WTC11 (cell line): Measurements from ENCODE around the gene UBE2E1. TPM values are rescaled to one million over a fixed set of nuclear protein-coding genes. Genes with fewer than 3 reads are reported as not detected.
A peak's percentile ranks its signal among the peaks of the same experiment; 100 is the strongest.
"Not testable (repeated sequence)": the region's sequence is repeated elsewhere in the genome, so short reads cannot be mapped to it uniquely, and the experiment has no call there.

Source experiments
- ATAC-seq: fragments of 200-7000 bp; cut with Tn5 transposase; 2 replicates; pipeline ENCODE4 v1.10.0; 2021; ENCODE audit warnings: mild to moderate bottlenecking, moderate library complexity
- CTCF ChIA-PET: fragments of 300-600 bp; sonication (Branson Sonifier 250); formaldehyde crosslinking; loops from one replicate; lab custom pipeline; 2021; ENCODE audit warnings: antibody characterized with exemption; lab: Charles Lee
- POLR2A ChIA-PET: fragments of 350-600 bp; sonication (Branson Sonifier 250); formaldehyde crosslinking; loops from one replicate; lab custom pipeline; 2021; ENCODE audit warnings: antibody characterized with exemption; lab: Charles Lee
- DNase-seq: peaks from one replicate; pipeline ENCODE4 v3.0.0; 2021; ENCODE audit warnings: low spot score
- H3K27ac Mint-ChIP-seq: 2 replicates; pipeline ENCODE4 v1.8.0; 2021; ENCODE audit warnings: mixed read lengths
- H3K27me3 Mint-ChIP-seq: 2 replicates; pipeline ENCODE4 v1.8.0; 2021; ENCODE audit warnings: low read depth, mild to moderate bottlenecking, moderate library complexity, mixed read lengths
- H3K36me3 Mint-ChIP-seq: 2 replicates; pipeline ENCODE4 v1.8.0; 2021; ENCODE audit warnings: mixed read lengths
- H3K4me1 Mint-ChIP-seq: 2 replicates; pipeline ENCODE4 v1.8.0; 2022; ENCODE audit warnings: mixed read lengths
- H3K4me3 Mint-ChIP-seq: 2 replicates; pipeline ENCODE4 v1.8.0; 2021; ENCODE audit warnings: mild to moderate bottlenecking, moderate library complexity, mixed read lengths
- H3K9me3 Mint-ChIP-seq: 2 replicates; pipeline ENCODE4 v1.8.0; 2021; ENCODE audit warnings: mixed read lengths
- ATF2 ChIP-seq: sonication (generic); formaldehyde crosslinking; IDR thresholded peaks from 2 replicates; pipeline ENCODE4 v1.8.1; 2022; ENCODE audit warnings: low read depth, missing genetic modification reagents, borderline replicate concordance
- ATF6 ChIP-seq: sonication (generic); formaldehyde crosslinking; IDR thresholded peaks from 2 replicates; pipeline ENCODE4 v1.8.1; 2023; ENCODE audit warnings: mild to moderate bottlenecking, missing genetic modification reagents
- E2F1 ChIP-seq: sonication (generic); formaldehyde crosslinking; IDR thresholded peaks from 2 replicates; pipeline ENCODE4 v1.8.0; 2022; ENCODE audit warnings: mild to moderate bottlenecking, missing genetic modification reagents
- GRHL2 ChIP-seq: fragments of 250-450 bp; sonication (Bioruptor Pico); IDR thresholded peaks from 2 replicates; pipeline ENCODE4 v1.8.0; 2022; ENCODE audit warnings: mild to moderate bottlenecking, moderate library complexity; ENCODE audit not compliant: insufficient replicate concordance, severe bottlenecking
- NFATC4 ChIP-seq: fragments of 250-450 bp; sonication (Bioruptor Pico); IDR thresholded peaks from 2 replicates; pipeline ENCODE4 v1.9.0; 2021; ENCODE audit warnings: mild to moderate bottlenecking
- NFYB ChIP-seq: sonication (generic); formaldehyde crosslinking; conservative IDR thresholded peaks from 2 replicates; pipeline ENCODE4 v1.8.0; 2022; ENCODE audit warnings: low read depth, missing genetic modification reagents
- NR2C2 ChIP-seq: sonication (generic); formaldehyde crosslinking; IDR thresholded peaks from 2 replicates; pipeline ENCODE4 v1.8.0; 2022; ENCODE audit warnings: mild to moderate bottlenecking, missing genetic modification reagents
- PRDM15 ChIP-seq: sonication (generic); formaldehyde crosslinking; IDR thresholded peaks from 2 replicates; pipeline ENCODE4 v1.8.0; 2022; ENCODE audit warnings: missing genetic modification reagents
- PREB ChIP-seq: sonication (generic); formaldehyde crosslinking; IDR thresholded peaks from 2 replicates; pipeline ENCODE4 v1.8.1; 2022; ENCODE audit warnings: mild to moderate bottlenecking, missing genetic modification reagents, moderate library complexity, borderline replicate concordance
- SMAD4 ChIP-seq: sonication (generic); formaldehyde crosslinking; IDR thresholded peaks from 2 replicates; pipeline ENCODE4 v1.8.0; 2022; ENCODE audit warnings: mild to moderate bottlenecking, missing genetic modification reagents
- USF2 ChIP-seq: sonication (generic); formaldehyde crosslinking; IDR thresholded peaks from 2 replicates; pipeline ENCODE4 v1.8.1; 2023; ENCODE audit warnings: mild to moderate bottlenecking, missing genetic modification reagents, moderate library complexity
- ZNF317 ChIP-seq: sonication (generic); formaldehyde crosslinking; IDR thresholded peaks from 2 replicates; pipeline ENCODE4 v1.8.1; 2023; ENCODE audit warnings: low read depth, mild to moderate bottlenecking, moderate library complexity, missing genetic modification reagents, borderline replicate concordance
- ZSCAN18 ChIP-seq: fragments of 250-450 bp; sonication (Bioruptor Pico); IDR thresholded peaks from 2 replicates; pipeline ENCODE4 v2.1.2; 2022; ENCODE audit warnings: mild to moderate bottlenecking, moderate library complexity
- total RNA-seq: library from RNA; stranded (reverse); gene quantifications from 3 replicates; pipeline ENCODE4 v1.2.3, GENCODE V29; 2021

The UBE2E1 gene
- total RNA-seq, 1 experiment from 2014 or later, result 121 TPM

GRCh38 chr3:23880703-23881339 lies 75.1 kb downstream of the UBE2E1 start (continued):
- TF ChIP-seq E2F1, result no peak
- no peak for TF ChIP-seq ATF6 (CRISPR knock-in tag)
- no peak for TF ChIP-seq PRDM15 (CRISPR knock-in tag)
- TF ChIP-seq SMAD4, result no peak
- no peak for TF ChIP-seq GRHL2
- TF ChIP-seq ZSCAN18 (CRISPR knock-in tag), result no peak
- no peak for TF ChIP-seq NFATC4 (CRISPR knock-in tag)
- no peak for TF ChIP-seq USF2 (CRISPR knock-in tag)
- TF ChIP-seq NR2C2 (CRISPR knock-in tag), result no peak
- no peak for TF ChIP-seq PREB
- TF ChIP-seq ATF2 (CRISPR knock-in tag), result no peak
- TF ChIP-seq ZNF317 (CRISPR knock-in tag), result no peak

GRCh38 chr3:23881993-23882392 lies 76.2 kb downstream of the UBE2E1 start:
- peaks cover 33% of the 10 kb centered on the region for H3K9me3 Mint-ChIP-seq
- ATAC-seq, POLR2A ChIA-PET, DNase-seq, H3K27ac Mint-ChIP-seq, H3K4me1 Mint-ChIP-seq, H3K4me3 Mint-ChIP-seq, H3K27me3 Mint-ChIP-seq: not testable (repeated sequence)
- CTCF ChIA-PET, result interaction anchor here (0.6 kb wide), 1 partner anchor 185 kb away, joined by 6 read pairs; no protein-coding TSS in a partner anchor
- H3K36me3 Mint-ChIP-seq, result peaks cover 53% of the 10 kb centered on the region
- peak; percentile 51 for TF ChIP-seq NFYB (CRISPR knock-in tag)
